PC-3 (cell line): ENCODE measurements around the gene ZDHHC24.

Experiments
- CTCF ChIP-seq: fragments of 300-600 bp; sonication (generic); conservative IDR thresholded peaks from 2 replicates; pipeline ENCODE4 v1.5.1; 2017; ENCODE audit warnings: antibody characterized with exemption, low read depth, mild to moderate bottlenecking, low read length
- EZH2 ChIP-seq: fragments of 300-600 bp; sonication (generic); IDR thresholded peaks from one replicate; pipeline ENCODE4 v1.6.1; 2017; ENCODE audit warnings: antibody characterized with exemption, mild to moderate bottlenecking, low read length; ENCODE audit not compliant: unreplicated experiment

GRCh38 chr11:66581261-66581660 is 35.4 kb upstream of the ZDHHC24 start:
- TF ChIP-seq CTCF, result no peak
- TF ChIP-seq EZH2, result no peak
